WTC11 (cell line): ENCODE measurements around the gene ZNF729.
"Not testable (repeated sequence)": the region's sequence is repeated elsewhere in the genome, so short reads cannot be mapped to it uniquely, and the experiment has no call there.

Experiments
- CTCF ChIP-seq: fragments of 200-600 bp; IDR thresholded peaks from 2 replicates; pipeline ENCODE4 v1.8.0; 2022; ENCODE audit warnings: antibody characterized with exemption
- GRHL2 ChIP-seq: fragments of 250-450 bp; sonication (Bioruptor Pico); IDR thresholded peaks from 2 replicates; pipeline ENCODE4 v1.8.0; 2022; ENCODE audit warnings: mild to moderate bottlenecking, moderate library complexity; ENCODE audit not compliant: insufficient replicate concordance, severe bottlenecking
- NR3C1 ChIP-seq: sonication (generic); formaldehyde crosslinking; conservative IDR thresholded peaks from 2 replicates; pipeline ENCODE4 v1.8.1; 2023; ENCODE audit warnings: low read depth, mild to moderate bottlenecking, missing genetic modification reagents
- SP1 ChIP-seq: sonication (generic); formaldehyde crosslinking; conservative IDR thresholded peaks from 2 replicates; pipeline ENCODE4 v1.8.1; 2022; ENCODE audit warnings: missing genetic modification reagents
- USF2 ChIP-seq: sonication (generic); formaldehyde crosslinking; IDR thresholded peaks from 2 replicates; pipeline ENCODE4 v1.8.1; 2023; ENCODE audit warnings: mild to moderate bottlenecking, missing genetic modification reagents, moderate library complexity

- TF ChIP-seq CTCF; SP1; USF2 (CRISPR knock-in tag); GRHL2 (CRISPR knock-in tag); NR3C1 (CRISPR knock-in tag): not testable (repeated sequence)
These were observed 35.3 kb downstream of the ZNF729 start for GRCh38 chr19:22321554-22321953.
